Mesenchymal stem cell (in vitro differentiated cells and primary cell): ENCODE results near the gene SLC7A11.

Experiments used
- DNase-seq: peaks from one replicate; pipeline ENCODE4 v3.0.0-alpha.2; 2013
- H2AFZ ChIP-seq: one replicate; pipeline ENCODE4 v1.6.1; 2013; ENCODE audit warnings: low read depth, mild to moderate bottlenecking, control low read depth, inconsistent platforms, low read length, moderate library complexity
- H2AK5ac ChIP-seq: 2 replicates; pipeline ENCODE4 v1.6.1; 2013; ENCODE audit warnings: low read length, moderate library complexity, mild to moderate bottlenecking, inconsistent platforms; ENCODE audit not compliant: severe bottlenecking
- H2BK120ac ChIP-seq: one replicate; pipeline ENCODE4 v1.6.1; 2013; ENCODE audit warnings: low read depth, mild to moderate bottlenecking, inconsistent platforms, low read length, moderate library complexity
- H2BK12ac ChIP-seq, 2 experiments: one replicate each; pipeline ENCODE4 v1.6.1; 2013; ENCODE audit warnings: inconsistent platforms in 2 of 2, low read length in 2 of 2, mild to moderate bottlenecking in 2 of 2, moderate library complexity in 2 of 2, control low read depth in 1 of 2
- H2BK15ac ChIP-seq: one replicate; pipeline ENCODE4 v1.6.1; 2013; ENCODE audit warnings: mild to moderate bottlenecking, low read depth, inconsistent platforms; ENCODE audit not compliant: poor library complexity, severe bottlenecking
- H2BK5ac ChIP-seq: 2 replicates; pipeline ENCODE4 v1.6.1; 2013; ENCODE audit warnings: low read depth, mild to moderate bottlenecking, low read length, control low read depth, inconsistent platforms; ENCODE audit not compliant: poor library complexity, severe bottlenecking
- H3K14ac ChIP-seq, 2 experiments: one replicate each; pipeline ENCODE4 v1.6.1; 2013; ENCODE audit warnings: inconsistent platforms in 2 of 2, low read length in 2 of 2, control low read depth in 1 of 2, mild to moderate bottlenecking in 1 of 2, moderate library complexity in 1 of 2
- H3K18ac ChIP-seq, 2 experiments: one replicate each; pipeline ENCODE4 v1.6.1; 2013; ENCODE audit warnings: inconsistent platforms in 2 of 2, low read length in 2 of 2, control low read depth in 1 of 2, low read depth in 1 of 2, mild to moderate bottlenecking in 1 of 2
- H3K23ac ChIP-seq, 2 experiments: one replicate each; pipeline ENCODE4 v1.6.1; 2013; ENCODE audit warnings: inconsistent platforms in 2 of 2, low read length in 2 of 2, mild to moderate bottlenecking in 2 of 2, moderate library complexity in 2 of 2, control low read depth in 1 of 2
- H3K27ac ChIP-seq: 2 replicates; pipeline ENCODE4 v1.5.1; 2013; ENCODE audit warnings: mild to moderate bottlenecking, moderate library complexity, low read length, control low read depth, inconsistent platforms; ENCODE audit not compliant: poor library complexity, severe bottlenecking
- H3K27me3 ChIP-seq, 2 experiments: 2 replicates each; pipeline versions ENCODE4 v1.6.1 to v1.7.0; 2013; ENCODE audit warnings: low read length in 2 of 2, mild to moderate bottlenecking in 2 of 2, moderate library complexity in 2 of 2, control low read depth in 1 of 2, inconsistent platforms in 1 of 2; ENCODE audit not compliant: control insufficient read depth in 1 of 2, insufficient read depth in 1 of 2
- H3K36me3 ChIP-seq, 2 experiments: 2 replicates each; pipeline versions ENCODE4 v1.6.1 to v1.7.0; 2013; ENCODE audit warnings: low read length in 2 of 2, control low read depth in 1 of 2, inconsistent platforms in 1 of 2, low read depth in 1 of 2, mild to moderate bottlenecking in 1 of 2; ENCODE audit not compliant: insufficient read depth in 2 of 2, control insufficient read depth in 1 of 2
- H3K4ac ChIP-seq, 2 experiments: one replicate each; pipeline ENCODE4 v1.6.1; 2013; ENCODE audit warnings: inconsistent platforms in 2 of 2, low read length in 2 of 2, mild to moderate bottlenecking in 2 of 2, moderate library complexity in 2 of 2, control low read depth in 1 of 2, low read depth in 1 of 2
- H3K4me1 ChIP-seq: 2 replicates; pipeline ENCODE4 v1.6.1; 2013; ENCODE audit warnings: low read depth, low read length, control low read depth; ENCODE audit not compliant: control insufficient read depth, insufficient read depth
- H3K4me2 ChIP-seq: 2 replicates; pipeline ENCODE4 v1.6.1; 2013; ENCODE audit warnings: low read length, mild to moderate bottlenecking, inconsistent platforms; ENCODE audit not compliant: poor library complexity, severe bottlenecking
- H3K4me3 ChIP-seq, 2 experiments: 2 replicates each; pipeline versions ENCODE4 v1.5.1 to v1.7.0; 2013; ENCODE audit warnings: low read length in 2 of 2, mild to moderate bottlenecking in 2 of 2, control low read depth in 1 of 2, low read depth in 1 of 2; ENCODE audit not compliant: insufficient read depth in 1 of 2
- H3K79me1 ChIP-seq: replicated peaks from 2 replicates; pipeline ENCODE4 v1.6.1; 2013; ENCODE audit warnings: mild to moderate bottlenecking, control low read depth, low read length, inconsistent platforms; ENCODE audit not compliant: poor library complexity, severe bottlenecking
- H3K9ac ChIP-seq: 2 replicates; pipeline ENCODE4 v1.7.0; 2013; ENCODE audit warnings: mild to moderate bottlenecking, low read length, moderate library complexity
- H3K9me3 ChIP-seq: 2 replicates; pipeline ENCODE4 v1.7.0; 2013; ENCODE audit warnings: mild to moderate bottlenecking, low read length; ENCODE audit not compliant: control insufficient read depth
- H4K8ac ChIP-seq: one replicate; pipeline ENCODE4 v1.6.1; 2013; ENCODE audit warnings: inconsistent platforms, mild to moderate bottlenecking, low read length, moderate library complexity
- H4K91ac ChIP-seq: one replicate; pipeline ENCODE4 v1.6.1; 2013; ENCODE audit warnings: mild to moderate bottlenecking, low read length, inconsistent platforms
- WGBS: methylation state at CpG from one replicate; pipeline ENCODE4 v1.1.7; 2013; ENCODE audit warnings: mixed read lengths; 5-methylcytosine and 5-hydroxymethylcytosine counted together

Gene SLC7A11

DNA sequence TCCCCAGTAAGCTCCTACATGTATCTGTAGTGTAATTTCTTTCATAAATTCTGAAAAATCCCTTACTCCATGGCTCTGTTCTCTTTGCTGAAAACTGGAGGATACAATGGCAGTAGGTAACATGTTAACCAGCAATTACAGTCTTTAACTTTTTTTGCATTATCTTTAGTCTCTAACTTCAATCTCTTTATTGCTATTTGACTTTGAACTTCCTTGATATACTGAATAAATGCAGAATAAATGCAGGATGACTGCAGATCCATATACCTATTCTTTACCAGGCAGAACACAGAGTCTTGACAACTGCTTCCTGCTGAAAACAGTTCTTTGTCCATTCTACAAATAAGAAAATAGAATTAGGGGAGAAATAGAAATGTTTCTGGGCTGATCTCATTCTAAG lies 101.3 kb downstream of the SLC7A11 start:
- Histone ChIP-seq H3K9me3 (no peaks in the 10 kb centered on the region), H3K4me2 (no peak overlapping the region), H4K91ac (no peak overlapping the region), H2AK5ac (no peak overlapping the region), H2BK120ac (no peak overlapping the region), H3K36me3 (no peaks in the 10 kb centered on the region), H3K18ac (no peak overlapping the region), H3K27ac (no peak overlapping the region), H2AFZ (no peak overlapping the region), H3K4me1 (no peaks in the 10 kb centered on the region), H3K79me1 (no peaks in the 10 kb centered on the region), H3K4me3 (no peak overlapping the region), H3K4ac (no peak overlapping the region), H3K14ac (no peak overlapping the region), H3K27me3 (no peaks in the 10 kb centered on the region), H3K9ac (no peak overlapping the region), H4K8ac (no peak overlapping the region), H3K23ac (no peak overlapping the region), H2BK15ac (no peak overlapping the region), H2BK12ac (no peak overlapping the region), H2BK5ac (no peak overlapping the region)
- DNase-seq, result no peak

DNA sequence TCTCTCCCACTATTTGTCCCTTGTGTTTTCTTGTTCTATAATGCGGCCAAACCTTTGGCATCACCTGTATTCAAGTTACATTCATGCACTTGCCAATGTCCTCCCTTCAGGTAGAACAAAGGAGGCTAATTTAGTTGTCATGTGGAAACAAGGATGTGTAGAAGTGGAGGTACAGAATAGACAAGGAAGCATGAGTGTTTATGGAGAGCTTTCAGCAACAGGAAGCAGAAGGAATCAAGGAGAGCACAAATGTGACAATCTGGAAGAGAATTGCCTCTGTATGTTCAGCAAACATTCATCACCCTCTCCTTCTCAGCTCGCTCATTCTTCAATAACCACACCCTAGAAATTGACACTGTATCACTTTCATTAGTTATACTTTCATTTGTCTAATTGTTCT lies 103.4 kb downstream of the SLC7A11 start:
- no peak overlapping the region for H2BK15ac ChIP-seq
- H2AK5ac ChIP-seq, result no peak overlapping the region
- H3K27ac ChIP-seq, result no peak overlapping the region
- H3K4me2 ChIP-seq, result no peak overlapping the region
- H3K36me3 ChIP-seq, result no peaks in the 10 kb centered on the region
- no peak overlapping the region for H2BK5ac ChIP-seq
- no peak overlapping the region for H2BK12ac ChIP-seq
- H3K79me1 ChIP-seq, result no peaks in the 10 kb centered on the region
- H3K14ac ChIP-seq, result no peak overlapping the region
- H3K18ac ChIP-seq, result no peak overlapping the region
- H3K27me3 ChIP-seq, result no peaks in the 10 kb centered on the region
- no peak overlapping the region for H4K91ac ChIP-seq
- H3K4me3 ChIP-seq, result no peak overlapping the region
- H3K23ac ChIP-seq, result no peak overlapping the region
- no peak overlapping the region for H3K9ac ChIP-seq
- H2AFZ ChIP-seq, result no peak overlapping the region
- DNase-seq, result no peak
- WGBS, result 95% methylated on average over 2 of the region's 2 CpGs
- no peaks in the 10 kb centered on the region for H3K4me1 ChIP-seq
- H3K9me3 ChIP-seq, result no peaks in the 10 kb centered on the region
- H3K4ac ChIP-seq, result no peak overlapping the region
- H2BK120ac ChIP-seq, result no peak overlapping the region
- H4K8ac ChIP-seq, result no peak overlapping the region

DNA sequence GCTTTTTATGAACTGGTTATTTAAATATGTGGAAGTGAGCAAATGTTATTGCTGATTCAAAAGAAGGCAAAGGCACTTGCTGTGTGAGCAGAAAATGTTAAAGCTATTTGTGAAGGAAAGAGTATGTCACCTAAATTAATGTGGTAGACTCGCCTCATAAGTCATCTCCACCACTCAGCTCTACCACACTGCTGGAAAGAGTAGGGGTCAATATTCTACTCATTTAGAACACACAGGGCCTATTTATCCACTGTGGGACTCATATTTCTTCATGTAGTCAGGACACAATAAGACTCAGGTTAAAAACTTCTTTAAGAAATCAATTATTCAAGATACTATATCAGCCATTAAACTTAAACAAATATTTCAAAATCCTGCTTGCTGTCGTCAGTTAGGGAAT lies 106.5 kb downstream of the SLC7A11 start:
- Histone ChIP-seq H3K9ac (no peak overlapping the region), H3K27ac (no peak overlapping the region), H3K4me3 (no peak overlapping the region), H3K4me2 (no peak overlapping the region), H4K8ac (no peak overlapping the region), H3K4ac (no peak overlapping the region), H2AFZ (no peak overlapping the region), H4K91ac (no peak overlapping the region), H3K36me3 (no peaks in the 10 kb centered on the region), H2BK120ac (no peak overlapping the region), H2BK12ac (no peak overlapping the region), H3K27me3 (no peaks in the 10 kb centered on the region), H3K79me1 (no peaks in the 10 kb centered on the region), H3K14ac (no peak overlapping the region), H3K18ac (no peak overlapping the region), H2BK15ac (no peak overlapping the region), H3K9me3 (peaks cover 26% of the 10 kb centered on the region), H3K4me1 (no peaks in the 10 kb centered on the region), H2BK5ac (no peak overlapping the region), H3K23ac (no peak overlapping the region), H2AK5ac (no peak overlapping the region)
- no peak for DNase-seq
- 91% methylated on average over 1 of the region's 2 CpGs for WGBS

DNA sequence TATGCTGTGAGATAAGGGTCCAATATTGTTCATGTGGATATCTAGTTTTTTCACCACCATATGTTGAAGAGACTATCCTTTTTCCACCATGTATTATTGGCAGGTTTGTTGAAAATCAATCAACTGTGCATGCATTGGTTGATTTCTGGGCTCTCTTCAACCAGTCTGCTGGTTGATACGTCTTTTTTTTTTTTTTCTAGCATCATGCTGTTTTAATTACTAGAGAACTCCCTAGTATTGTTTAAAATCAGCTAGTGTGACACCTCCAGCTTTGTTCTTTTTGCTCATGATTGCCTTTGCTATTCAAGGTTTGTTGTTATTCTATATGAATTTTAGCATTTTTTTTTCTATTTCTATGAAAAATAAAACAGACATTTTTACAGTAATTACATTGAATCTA lies 123.9 kb downstream of the SLC7A11 start:
- Histone ChIP-seq H3K4me1 (no peaks in the 10 kb centered on the region), H2AFZ (no peak overlapping the region), H2BK120ac (no peak overlapping the region), H3K9me3 (peaks cover 17% of the 10 kb centered on the region), H3K4me3 (no peak overlapping the region), H3K9ac (no peak overlapping the region), H3K4me2 (no peak overlapping the region), H2BK12ac (no peak overlapping the region), H2AK5ac (no peak overlapping the region), H3K23ac (no peak overlapping the region), H3K14ac (no peak overlapping the region), H4K8ac (no peak overlapping the region), H3K36me3 (no peaks in the 10 kb centered on the region), H3K79me1 (no peaks in the 10 kb centered on the region), H2BK15ac (no peak overlapping the region), H3K18ac (no peak overlapping the region), H4K91ac (no peak overlapping the region), H3K27ac (no peak overlapping the region), H3K27me3 (no peaks in the 10 kb centered on the region), H3K4ac (no peak overlapping the region), H2BK5ac (no peak overlapping the region)
- WGBS, result no CpG with 5 or more reads among the region's 1 CpG
- no peak for DNase-seq
